T47D (cell line): ENCODE measurements around the gene ZCCHC14.
"Not testable (repeated sequence)": the region's sequence is repeated elsewhere in the genome, so short reads cannot be mapped to it uniquely, and the experiment has no call there.

ENCODE experiments used
- DNase-seq, 2 experiments: peaks; one replicate each; pipeline versions ENCODE4 v3.0.0 to v3.0.0-alpha.2; 2011 to 2012; ENCODE audit warnings: low read depth in 1 of 2, low spot score in 1 of 2
- JUND ChIP-seq: IDR thresholded peaks from 2 replicates; pipeline ENCODE4 v1.6.1; 2012; ENCODE audit warnings: low read depth
- in situ Hi-C: cut with HindIII; loops from 2 replicates; pipeline ENCODE4 v1.10.0; 2016; ENCODE audit warnings: low sequenced_read_pairs, low pct_unique_long_range_greater_than_20kb

ZCCHC14 gene

GRCh38 chr16:87486282-87486681 lies 6.5 kb downstream of the ZCCHC14 start:
- no peak for TF ChIP-seq JUND
- in situ Hi-C loops, result no loop called here
- DNase-seq, result no peak

DNA sequence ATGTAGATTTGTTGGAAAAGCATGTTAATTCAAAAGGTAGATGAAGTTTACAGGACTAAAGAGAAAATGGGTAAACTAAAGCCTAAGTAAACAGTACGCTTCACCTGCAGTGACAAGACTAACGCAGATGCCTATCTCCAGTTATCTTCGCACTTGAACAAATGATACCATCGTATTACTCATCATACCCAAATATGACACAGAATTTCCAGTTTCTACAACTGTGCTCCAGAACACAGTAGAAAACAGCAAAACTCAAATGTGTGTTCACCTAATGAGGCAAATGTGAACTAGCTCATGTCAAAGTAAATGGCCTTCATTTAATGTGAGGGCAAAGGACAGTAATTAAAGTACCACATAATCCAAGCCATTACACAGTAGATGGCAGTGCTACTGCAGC lies 7.0 kb downstream of the ZCCHC14 start:
- in situ Hi-C loops, DNase-seq: not testable (repeated sequence)

GRCh38 chr16:87484487-87485331 lies 8.1 kb downstream of the ZCCHC14 start:
- no peak for TF ChIP-seq JUND
- in situ Hi-C loops, result no loop called here
- DNase-seq, result no peak

DNA sequence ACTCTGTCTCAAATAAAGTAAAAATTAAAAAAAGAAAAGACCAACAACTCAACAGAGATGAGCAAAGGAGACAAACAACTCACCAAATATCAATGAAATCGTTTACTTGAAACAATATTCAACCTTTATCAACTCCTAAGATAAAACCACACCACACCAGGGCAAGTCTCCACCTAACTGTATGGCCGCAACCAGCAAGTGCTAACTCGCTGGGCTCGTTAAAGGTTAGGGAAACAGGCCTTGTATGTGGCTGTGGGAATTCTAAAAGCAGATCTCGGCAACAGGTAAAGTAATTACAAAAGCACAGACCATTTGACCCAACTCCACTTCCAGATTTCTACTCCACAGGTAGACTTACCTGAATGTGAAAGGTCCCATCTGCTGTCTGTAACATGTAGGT lies 9.3 kb downstream of the ZCCHC14 start:
- DNase-seq, result no peak
- in situ Hi-C loops, result no loop called here
- no peak for TF ChIP-seq JUND

GRCh38 chr16:87482670-87483069 lies 10.2 kb downstream of the ZCCHC14 start:
- in situ Hi-C loops, DNase-seq: not testable (repeated sequence)

GRCh38 chr16:87482266-87482665 lies 10.6 kb downstream of the ZCCHC14 start:
- TF ChIP-seq JUND, result no peak
- in situ Hi-C loops, result no loop called here
- no peak for DNase-seq

DNA sequence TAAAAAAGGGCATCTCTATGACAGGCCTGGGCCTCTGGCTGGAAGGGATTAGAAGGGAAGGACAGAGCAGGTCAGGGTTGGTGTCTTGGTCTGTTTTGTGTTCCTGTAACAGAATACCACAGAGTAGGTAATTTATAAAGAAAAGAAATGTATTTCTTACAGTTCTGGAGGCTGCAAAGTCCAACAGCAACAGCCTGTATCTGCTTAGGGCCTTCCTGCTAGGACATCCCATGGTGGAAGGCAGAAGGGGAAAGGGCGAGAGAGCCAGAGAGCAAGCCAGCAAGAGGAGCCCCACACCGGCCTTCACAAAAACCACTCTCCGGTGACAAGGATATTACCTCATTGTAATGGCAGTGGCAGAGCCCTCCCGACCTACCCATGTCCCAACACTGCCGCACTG lies 11.1 kb downstream of the ZCCHC14 start:
- in situ Hi-C loops, DNase-seq: not testable (repeated sequence)

DNA sequence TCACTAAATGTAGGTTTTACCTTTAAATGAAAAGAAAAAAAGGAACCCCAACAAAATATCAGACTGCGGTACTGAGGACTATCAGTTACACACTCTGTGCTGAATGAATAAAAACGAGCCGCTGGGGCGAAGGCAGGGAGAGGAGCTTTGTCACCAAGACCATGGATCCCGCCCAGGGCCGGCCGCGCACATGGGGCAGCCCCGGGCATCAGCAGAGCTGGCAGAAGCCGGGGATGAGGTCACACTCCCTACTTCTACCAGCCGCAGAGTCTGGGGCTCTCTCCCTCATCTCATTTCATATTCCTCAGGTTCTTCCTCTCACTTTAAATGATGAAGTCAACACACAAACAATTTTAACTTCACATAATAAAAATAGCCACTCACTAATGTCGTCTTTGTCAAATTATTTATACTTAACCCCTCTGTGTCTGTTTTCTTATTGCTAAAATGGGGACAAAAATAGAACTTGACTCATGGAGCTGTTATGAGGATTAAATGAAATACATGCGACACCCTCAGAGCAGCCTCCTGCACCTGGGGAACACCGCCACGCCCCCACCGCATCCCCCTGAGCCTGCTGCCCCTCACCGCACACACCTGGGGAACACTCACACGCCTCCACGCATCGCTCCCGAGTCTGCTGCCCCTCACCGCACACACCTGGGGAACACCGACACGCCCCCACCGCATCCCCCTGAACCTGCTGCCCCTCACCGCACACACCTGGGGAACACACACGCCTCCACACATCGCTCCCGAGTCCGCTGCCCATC lies 15.4 kb downstream of the ZCCHC14 start:
- in situ Hi-C loops, DNase-seq: not testable (repeated sequence)

GRCh38 chr16:87474566-87474996 lies 18.2 kb downstream of the ZCCHC14 start:
- DNase-seq, result no peak
- in situ Hi-C loops, result no loop called here
- no peak for TF ChIP-seq JUND

DNA sequence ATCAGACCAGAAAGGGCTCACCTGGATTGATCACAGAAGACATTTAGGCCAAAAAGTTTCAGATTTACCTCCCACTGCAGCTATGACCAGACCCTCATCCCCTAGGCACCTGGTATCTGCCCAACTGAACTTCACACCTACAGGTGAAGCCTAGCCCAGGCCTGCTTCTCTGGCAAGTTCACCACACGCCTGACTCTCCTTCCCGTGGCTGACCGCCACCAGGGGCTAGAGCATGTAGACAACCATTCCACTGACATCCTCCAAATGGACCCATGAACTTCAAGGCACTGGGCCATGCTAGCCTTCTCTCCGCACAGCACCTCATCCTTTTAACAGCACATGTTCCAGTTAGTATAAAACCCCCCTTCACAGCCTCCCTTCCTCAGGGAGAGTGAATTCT lies 18.8 kb downstream of the ZCCHC14 start:
- DNase-seq, result no peak
- TF ChIP-seq JUND, result no peak
- in situ Hi-C loops, result no loop called here

DNA sequence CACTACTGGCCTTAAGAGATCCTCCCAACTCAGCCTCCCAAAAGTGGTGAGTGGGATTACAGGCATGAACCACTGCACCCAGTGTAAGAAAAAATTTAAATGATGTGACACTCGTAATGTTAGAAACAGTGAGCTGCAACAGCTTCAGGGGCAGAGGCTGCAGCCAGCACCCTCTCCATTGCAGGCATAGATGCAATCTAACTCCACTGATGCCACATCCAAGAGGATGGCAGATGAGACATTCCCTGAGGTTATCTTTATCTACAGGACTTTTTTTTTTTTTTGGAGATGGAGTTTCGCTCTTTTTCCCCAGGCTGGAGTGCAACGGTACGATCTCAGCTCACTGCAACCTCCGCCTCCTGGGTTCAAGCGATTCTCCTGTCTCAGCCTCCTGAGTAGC lies 19.9 kb downstream of the ZCCHC14 start:
- DNase-seq, result no peak
- in situ Hi-C loops, result no loop called here
- no peak for TF ChIP-seq JUND

- in situ Hi-C loops, result no loop called here
- TF ChIP-seq JUND, result no peak
- no peak for DNase-seq
These were observed 20.6 kb downstream of the ZCCHC14 start for GRCh38 chr16:87472142-87472778.
